Stimulated activated CD4-positive, alpha-beta T cell treated with anti-CD3 and anti-CD28 coated beads, TNF-alpha, amount 100 ng/mL, for 4 hours (primary cell): Measurements from ENCODE around the gene NAV2.

Experiments
- DNase-seq, 3 experiments: peaks; one replicate each; pipeline ENCODE4 v3.0.0-alpha.2; 2020; ENCODE audit warnings: low read depth in 3 of 3

Gene NAV2

GRCh38 chr11:20038412-20038811 lies 325.8 kb downstream of the NAV2 start:
- DNase-seq = no peak

GRCh38 chr11:20038972-20039371 lies 326.3 kb downstream of the NAV2 start:
- DNase-seq = no peak

- no peak for DNase-seq
These were observed 328.9 kb downstream of the NAV2 start for GRCh38 chr11:20041499-20041898.

GRCh38 chr11:20042045-20042639 lies 329.5 kb downstream of the NAV2 start:
- DNase-seq = no peak

GRCh38 chr11:20042811-20043341 lies 330.2 kb downstream of the NAV2 start:
- DNase-seq = no peak

- DNase-seq = no peak
These were observed 331.4 kb downstream of the NAV2 start for GRCh38 chr11:20043992-20044391.

GRCh38 chr11:20045098-20045688 lies 332.6 kb downstream of the NAV2 start:
- DNase-seq = no peak

GRCh38 chr11:20046416-20046815 lies 333.8 kb downstream of the NAV2 start:
- DNase-seq = no peak

GRCh38 chr11:20047006-20047768 lies 334.6 kb downstream of the NAV2 start:
- no peak for DNase-seq

GRCh38 chr11:20047769-20048154 lies 335.1 kb downstream of the NAV2 start:
- DNase-seq = no peak

- no peak for DNase-seq
These were observed 335.6 kb downstream of the NAV2 start for GRCh38 chr11:20048246-20048645.

GRCh38 chr11:20048707-20049106 lies 336.1 kb downstream of the NAV2 start:
- DNase-seq = no peak

GRCh38 chr11:20049231-20049630 lies 336.6 kb downstream of the NAV2 start:
- DNase-seq = no peak

GRCh38 chr11:20050048-20050447 lies 337.4 kb downstream of the NAV2 start:
- DNase-seq = no peak

- no peak for DNase-seq
These were observed 338.1 kb downstream of the NAV2 start for GRCh38 chr11:20050551-20051333.

- no peak for DNase-seq
These were observed 339.1 kb downstream of the NAV2 start for GRCh38 chr11:20051469-20052399.

GRCh38 chr11:20053572-20053971 lies 340.9 kb downstream of the NAV2 start:
- DNase-seq = no peak

GRCh38 chr11:20054584-20054983 lies 341.9 kb downstream of the NAV2 start:
- no peak for DNase-seq

- no peak for DNase-seq
These were observed 342.7 kb downstream of the NAV2 start for GRCh38 chr11:20055312-20055711.

GRCh38 chr11:20056109-20056949 lies 343.7 kb downstream of the NAV2 start:
- DNase-seq = no peak
